CD4-positive, alpha-beta T cell treated with Interleukin-21 for 1 hour (primary cell): ENCODE results near the gene USP7.
"Not testable (repeated sequence)": the region's sequence is repeated elsewhere in the genome, so short reads cannot be mapped to it uniquely, and the experiment has no call there.

ENCODE experiments used
- DNase-seq: peaks from one replicate; pipeline ENCODE4 v3.0.0-alpha.2; 2020

The USP7 gene

GRCh38 chr16:8858994-8859912 is 104.5 kb downstream of the USP7 start:
- DNase-seq = no peak

- no peak for DNase-seq
Measured at GRCh38 chr16:8855972-8856371, 107.7 kb downstream of the USP7 start.

DNA sequence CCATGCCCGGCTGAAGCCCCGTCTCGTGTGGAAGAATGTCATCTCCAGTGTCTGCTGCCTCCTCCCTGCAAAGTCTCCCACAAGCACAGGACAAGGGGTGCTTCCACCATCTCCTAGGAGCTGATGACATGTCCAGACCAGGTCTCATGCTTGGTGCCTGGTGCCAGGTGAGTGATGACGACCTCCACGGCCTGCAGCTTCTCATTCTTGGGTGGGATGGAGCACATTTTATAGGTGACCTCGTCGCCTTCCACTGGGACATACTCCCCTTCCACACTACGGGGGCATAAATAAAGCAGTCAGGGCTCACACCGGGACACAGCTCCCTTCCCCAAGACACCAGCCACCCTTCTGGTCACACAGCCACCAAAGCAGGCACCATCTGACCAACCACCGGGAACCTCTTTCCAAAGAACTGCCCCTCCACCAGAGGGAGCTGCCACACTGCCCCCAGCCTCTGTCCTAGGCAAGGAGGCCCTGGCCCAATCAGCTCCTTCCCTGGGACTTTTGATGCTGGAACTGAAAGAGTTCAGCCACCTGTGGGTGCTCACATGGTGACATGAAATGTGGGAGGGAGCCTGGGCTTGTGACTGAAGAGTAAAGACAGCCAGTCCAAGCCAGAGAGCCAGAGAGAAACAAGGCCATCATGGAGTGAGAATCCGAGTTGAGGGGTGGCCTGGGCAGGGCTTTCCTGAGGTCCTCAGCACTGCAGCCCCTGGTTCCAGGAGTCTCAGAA is 108.5 kb downstream of the USP7 start:
- DNase-seq = no peak

DNA sequence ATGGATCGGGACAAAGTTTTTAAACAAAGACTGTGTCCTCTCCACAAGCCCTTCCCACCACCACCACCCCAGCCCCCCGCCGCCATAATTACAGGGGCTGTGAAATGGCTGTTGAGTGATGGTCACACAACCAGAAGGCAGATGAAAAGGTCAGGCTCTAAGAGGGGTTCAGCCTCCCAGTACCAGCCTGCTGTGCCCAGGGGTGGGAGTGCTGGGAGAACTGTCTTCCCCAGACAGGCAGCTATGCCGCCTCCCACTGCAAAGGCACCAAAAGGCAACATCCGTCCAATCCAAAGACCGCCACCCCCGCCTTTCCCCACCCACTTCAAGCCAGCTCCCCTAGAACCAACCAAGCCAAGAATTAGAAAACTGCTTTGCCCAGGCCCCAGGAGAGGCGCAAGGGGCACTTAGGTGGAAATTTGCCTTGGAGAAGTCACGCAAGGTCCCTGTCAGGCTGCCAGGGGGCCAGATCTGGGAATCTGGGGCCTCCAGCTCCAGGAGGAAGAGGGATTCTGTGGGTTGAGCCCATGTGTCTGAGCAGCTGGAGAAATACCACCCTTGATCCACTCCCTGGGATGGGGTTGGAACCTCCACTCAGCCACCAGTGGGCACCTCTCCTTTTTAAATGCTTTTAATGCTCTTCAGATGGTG is 109.3 kb downstream of the USP7 start:
- no peak for DNase-seq

- DNase-seq = no peak
Measured at GRCh38 chr16:8853611-8854010, 110.1 kb downstream of the USP7 start.

- DNase-seq = no peak
Measured at GRCh38 chr16:8853150-8853549, 110.6 kb downstream of the USP7 start.

- no peak for DNase-seq
Measured at GRCh38 chr16:8852534-8852933, 111.2 kb downstream of the USP7 start.

- no peak for DNase-seq
Measured at GRCh38 chr16:8851761-8852403, 111.8 kb downstream of the USP7 start.

DNA sequence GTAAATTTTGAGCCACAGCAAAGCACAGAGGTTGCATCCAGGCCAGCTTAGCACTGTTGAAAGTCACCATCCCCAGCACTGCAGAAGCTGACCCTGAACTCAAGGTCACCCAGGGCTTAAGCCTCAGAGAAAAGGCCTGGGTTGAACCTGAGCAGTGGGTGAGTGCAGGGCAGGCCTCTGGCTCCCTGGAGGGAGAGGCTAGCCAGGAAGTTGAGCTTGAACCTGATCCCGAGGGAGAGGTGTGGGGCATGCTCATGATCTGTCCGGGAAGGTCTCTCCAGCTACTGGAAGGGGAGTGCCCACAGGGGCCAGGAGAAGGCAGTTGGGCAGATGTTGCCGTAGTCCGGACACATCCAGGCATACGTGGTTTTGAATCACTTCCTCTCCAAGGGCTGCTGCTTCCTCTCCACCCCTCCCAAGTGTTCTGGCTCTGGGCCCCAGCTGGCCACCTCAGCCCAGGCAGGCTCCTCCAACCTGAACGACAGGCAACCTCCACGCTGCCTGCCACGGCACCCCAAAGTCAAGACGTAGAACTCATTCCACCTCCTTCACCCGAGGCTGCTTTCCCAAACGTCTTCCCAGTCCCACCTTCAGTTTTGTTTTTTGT is 113.3 kb downstream of the USP7 start:
- no peak for DNase-seq

GRCh38 chr16:8849411-8850011 is 114.2 kb downstream of the USP7 start:
- no peak for DNase-seq

- no peak for DNase-seq
Measured at GRCh38 chr16:8848939-8849391, 114.7 kb downstream of the USP7 start.

GRCh38 chr16:8848231-8848938 is 115.3 kb downstream of the USP7 start:
- no peak for DNase-seq

- no peak for DNase-seq
Measured at GRCh38 chr16:8847623-8848022, 116.1 kb downstream of the USP7 start.

- no peak for DNase-seq
Measured at GRCh38 chr16:8847145-8847544, 116.6 kb downstream of the USP7 start.

DNA sequence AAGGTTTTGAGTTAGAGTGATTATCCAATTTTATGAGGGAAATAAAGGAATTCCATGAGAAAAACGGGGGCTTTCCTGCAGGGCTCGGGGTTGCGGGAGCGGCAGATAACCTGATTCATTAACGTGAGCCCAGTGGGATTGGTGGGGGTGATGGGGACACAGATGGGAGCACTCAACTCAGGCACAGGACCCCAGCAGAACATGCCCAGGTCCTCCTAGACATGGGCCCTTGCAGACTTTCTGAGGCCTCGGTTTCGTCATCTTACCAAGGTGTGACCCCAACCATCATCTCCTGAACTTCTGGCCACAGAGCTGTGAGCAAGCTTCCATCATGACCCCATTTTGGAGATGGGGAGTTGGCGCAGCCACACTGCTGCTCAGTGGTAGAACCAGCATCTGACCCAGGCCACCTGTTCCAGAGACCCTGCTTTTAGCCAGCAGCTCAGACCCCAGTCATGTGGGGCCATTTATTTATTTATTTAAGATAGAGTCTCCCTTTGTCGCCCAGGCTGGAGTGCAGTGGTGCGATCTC is 117.2 kb downstream of the USP7 start:
- DNase-seq = no peak

DNA sequence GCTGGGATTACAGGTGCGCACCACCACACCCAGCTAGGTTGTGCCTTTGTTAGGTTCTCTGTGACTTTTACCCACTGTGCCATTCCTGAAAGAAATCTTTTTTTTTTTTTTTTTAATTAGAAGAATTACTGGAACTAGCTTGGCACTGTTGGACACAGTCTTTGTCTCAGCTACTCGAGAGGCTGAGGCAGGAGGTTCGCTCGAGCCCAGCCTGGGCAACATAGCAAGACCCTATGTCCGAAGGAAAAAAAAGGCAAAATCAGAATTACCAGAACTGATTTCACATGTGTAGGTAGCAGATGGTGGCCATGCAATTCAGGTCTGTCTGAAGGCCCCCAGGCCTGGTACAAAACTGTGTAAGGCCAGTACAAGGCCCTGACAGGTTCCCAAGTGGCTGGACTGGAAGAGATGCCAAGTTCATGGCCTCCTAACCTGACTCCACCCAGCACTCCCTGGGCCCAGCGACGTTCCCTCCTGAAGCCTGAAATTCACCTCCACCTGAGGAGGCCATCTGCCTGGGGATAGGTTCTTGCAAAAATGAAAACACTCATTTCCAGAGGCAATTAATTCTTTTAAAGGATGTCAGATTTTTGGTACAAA is 117.9 kb downstream of the USP7 start:
- DNase-seq = no peak

- DNase-seq = not testable (repeated sequence)
Measured at GRCh38 chr16:8843296-8843695, 120.4 kb downstream of the USP7 start.
